Activated CD8-positive, alpha-beta memory T cell treated with anti-CD3 and anti-CD28 coated beads for 36 hours (primary cell): ENCODE measurements around the gene WDR54. TPM values are rescaled to one million over a fixed set of nuclear protein-coding genes. Genes with fewer than 3 reads are reported as not detected.

Source experiments
- CTCF ChIA-PET: fragments of 350-600 bp; sonication (Branson Sonifier 250); formaldehyde crosslinking; loops from one replicate; lab custom pipeline; 2021; ENCODE audit warnings: antibody characterized with exemption; lab: Charles Lee
- POLR2A ChIA-PET: fragments of 350-600 bp; sonication (Branson Sonifier 250); formaldehyde crosslinking; loops from one replicate; lab custom pipeline; 2021; ENCODE audit warnings: antibody characterized with exemption; lab: Charles Lee
- total RNA-seq, 2 experiments: library from RNA; stranded (reverse); gene quantifications; one replicate each; pipeline ENCODE4 v1.2.3, GENCODE V29; 2021

Gene WDR54
- total RNA-seq, 2 experiments from 2014 or later, result 101 to 102 TPM

DNA sequence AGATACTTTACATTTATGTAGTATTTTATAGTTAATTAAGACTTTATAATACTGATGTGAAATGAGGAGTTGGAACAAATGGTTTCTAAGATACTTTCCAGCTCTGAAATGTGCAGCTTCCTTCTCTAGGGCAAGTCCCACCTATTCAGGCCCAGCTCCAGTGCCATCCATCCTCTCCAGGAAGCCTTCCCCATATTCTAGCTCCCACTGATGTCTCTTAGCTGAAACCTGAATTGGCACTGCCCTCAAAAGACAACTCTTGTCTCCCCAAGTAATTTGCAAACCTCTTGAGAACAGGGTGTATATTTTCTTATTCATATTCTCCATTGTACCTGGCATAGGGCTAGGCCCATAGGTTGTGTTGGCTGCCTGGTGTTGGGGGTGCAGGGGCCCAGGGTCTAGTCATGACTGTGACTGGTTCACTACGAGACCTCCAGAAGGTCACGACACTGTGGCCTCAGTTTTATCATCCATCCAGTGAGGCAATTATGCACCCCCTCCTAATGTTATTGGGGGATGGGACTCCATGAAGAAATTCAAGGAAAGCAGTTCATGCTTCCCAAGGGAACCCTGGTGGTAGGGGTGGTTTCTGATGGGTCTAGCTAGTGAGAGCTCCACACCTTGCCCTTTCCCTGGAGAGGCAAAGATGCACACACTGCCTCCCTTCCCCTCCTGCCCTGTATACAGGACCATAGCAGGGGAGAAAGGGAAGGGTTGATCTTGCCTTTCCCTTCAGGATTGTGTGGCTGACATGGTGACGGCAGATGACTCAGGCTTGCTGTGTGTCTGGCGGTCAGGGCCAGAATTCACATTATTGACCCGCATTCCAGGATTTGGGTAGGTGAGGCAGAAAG is 2.8 kb downstream of the WDR54 start:
- ChIA-PET CTCF (no interaction called here), POLR2A (no interaction called here)

DNA sequence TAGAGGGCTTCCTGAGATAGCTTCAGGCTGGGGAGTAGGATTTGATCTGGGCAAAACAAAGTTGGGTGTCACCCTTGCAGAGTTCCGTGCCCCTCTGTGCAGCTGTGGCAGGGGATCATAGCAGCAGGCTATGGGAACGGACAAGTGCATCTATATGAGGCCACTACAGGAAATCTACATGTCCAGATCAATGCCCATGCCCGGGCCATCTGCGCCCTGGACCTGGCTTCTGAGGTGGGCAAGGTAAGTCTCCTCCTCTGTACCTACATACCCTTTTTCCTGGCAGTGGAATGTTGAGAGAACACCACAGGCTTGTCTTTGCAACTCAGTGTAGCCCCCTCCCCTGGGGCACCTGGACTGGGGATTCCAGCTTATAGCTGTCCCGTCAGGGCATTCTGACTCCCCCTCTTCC is 3.5 kb downstream of the WDR54 start:
- ChIA-PET POLR2A (interaction anchor here (0.6 kb wide), 1 partner anchor 27 kb away, joined by 5 read pairs; no protein-coding TSS in a partner anchor), CTCF (interaction anchor here (1.3 kb wide), 1 partner anchor 28 kb away, joined by 3 read pairs; no protein-coding TSS in a partner anchor)

DNA sequence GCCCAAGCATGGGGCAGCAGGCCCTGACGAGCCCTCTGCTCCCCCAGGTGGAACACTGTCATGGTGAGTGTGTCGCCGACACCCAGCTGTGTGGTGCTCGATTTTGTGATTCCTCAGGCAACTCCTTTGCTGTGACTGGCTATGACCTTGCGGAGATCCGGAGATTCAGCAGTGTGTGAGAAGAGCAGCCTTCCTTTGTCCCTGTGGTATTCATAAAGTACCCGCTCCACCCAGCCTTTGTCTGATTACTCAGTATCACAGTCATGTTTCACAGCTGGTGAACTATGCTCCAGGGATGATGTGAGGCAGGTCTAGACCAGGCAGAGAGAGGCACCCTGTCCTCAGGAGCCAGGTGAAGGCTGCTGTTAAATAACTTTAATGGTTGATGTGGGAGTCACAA is 4.0 kb downstream of the WDR54 start:
- POLR2A ChIA-PET, result interaction anchor here (0.6 kb wide), 1 partner anchor 26 kb away, joined by 5 read pairs; no protein-coding TSS in a partner anchor
- CTCF ChIA-PET, result interaction anchor here (1.3 kb wide), 1 partner anchor 28 kb away, joined by 3 read pairs; no protein-coding TSS in a partner anchor

DNA sequence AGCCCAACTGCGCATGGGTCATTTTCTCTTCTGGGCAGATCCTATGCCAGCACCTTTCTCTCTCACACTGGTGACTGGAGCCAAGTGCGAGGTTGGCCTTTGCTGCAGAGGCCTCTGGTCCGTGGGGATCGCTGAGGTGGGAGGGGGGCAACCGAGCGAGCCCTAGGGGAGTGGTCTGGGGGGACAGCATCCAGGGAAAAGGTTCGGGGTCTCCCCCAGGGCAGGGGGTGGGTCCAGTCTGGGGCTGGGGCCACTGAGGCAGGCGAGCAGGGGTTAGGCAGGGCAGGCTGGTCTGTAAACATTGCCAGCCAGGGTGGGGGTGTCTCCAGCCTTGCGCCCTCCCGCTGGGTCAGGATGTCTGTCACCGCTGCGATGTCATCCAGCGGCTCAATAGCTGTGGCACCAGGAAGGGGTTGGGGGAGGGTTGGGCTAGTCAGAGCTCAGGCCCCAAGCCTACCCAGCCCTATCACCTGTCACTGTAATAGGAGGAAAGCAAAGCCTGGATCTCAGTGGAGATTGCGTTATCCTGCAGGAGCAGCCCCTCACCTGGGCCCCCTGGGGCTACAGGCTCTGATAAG is 4.7 kb downstream of the WDR54 start:
- POLR2A ChIA-PET, result no interaction called here
- CTCF ChIA-PET, result interaction anchor here (1.3 to 1.7 kb wide), 2 partner anchors 27 to 35 kb away, joined by 3 to 7 read pairs; no protein-coding TSS in a partner anchor

DNA sequence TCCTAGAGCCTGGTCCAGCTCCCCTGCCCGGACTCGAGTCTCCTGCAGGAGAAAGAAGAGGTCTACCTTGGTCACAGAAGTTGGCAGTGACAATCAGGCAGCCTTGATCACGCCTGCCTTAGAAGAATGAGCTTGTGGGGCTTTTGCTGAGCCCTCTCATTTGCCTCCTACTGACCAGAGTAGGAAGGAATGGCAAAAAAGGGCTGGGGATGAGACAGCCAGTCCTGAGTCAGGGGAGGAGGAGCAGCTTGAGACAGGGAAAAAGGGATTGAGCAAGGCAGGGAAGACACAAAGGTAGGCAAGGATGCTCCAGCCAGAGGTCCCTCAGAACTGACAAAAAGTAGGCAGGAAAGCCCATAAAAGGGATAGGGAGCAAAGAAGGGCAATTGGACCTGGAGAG is 6.0 kb downstream of the WDR54 start:
- POLR2A ChIA-PET, result no interaction called here
- CTCF ChIA-PET, result interaction anchor here (1.7 kb wide), 1 partner anchor 36 kb away, joined by 7 read pairs; no protein-coding TSS in a partner anchor

DNA sequence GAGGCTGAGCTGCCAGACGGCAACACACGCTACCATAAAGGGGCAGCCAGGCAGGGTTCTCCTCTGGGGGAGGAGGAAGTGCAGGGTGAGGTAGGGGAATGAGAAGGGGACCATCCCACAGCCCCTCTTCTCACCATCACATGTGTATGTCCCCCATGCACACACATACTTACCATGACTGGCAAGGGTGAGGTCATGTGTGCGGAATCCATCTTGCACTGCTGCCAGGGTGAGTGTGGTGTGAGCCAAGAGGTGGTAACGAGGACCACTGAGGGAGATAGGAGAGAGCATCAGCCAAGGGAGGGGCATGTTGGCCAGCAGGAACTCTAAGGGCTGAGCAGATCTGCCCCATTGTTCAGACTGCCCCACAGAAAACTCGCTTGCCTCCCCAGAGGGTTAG is 7.1 kb downstream of the WDR54 start:
- ChIA-PET CTCF (no interaction called here), POLR2A (no interaction called here)

DNA sequence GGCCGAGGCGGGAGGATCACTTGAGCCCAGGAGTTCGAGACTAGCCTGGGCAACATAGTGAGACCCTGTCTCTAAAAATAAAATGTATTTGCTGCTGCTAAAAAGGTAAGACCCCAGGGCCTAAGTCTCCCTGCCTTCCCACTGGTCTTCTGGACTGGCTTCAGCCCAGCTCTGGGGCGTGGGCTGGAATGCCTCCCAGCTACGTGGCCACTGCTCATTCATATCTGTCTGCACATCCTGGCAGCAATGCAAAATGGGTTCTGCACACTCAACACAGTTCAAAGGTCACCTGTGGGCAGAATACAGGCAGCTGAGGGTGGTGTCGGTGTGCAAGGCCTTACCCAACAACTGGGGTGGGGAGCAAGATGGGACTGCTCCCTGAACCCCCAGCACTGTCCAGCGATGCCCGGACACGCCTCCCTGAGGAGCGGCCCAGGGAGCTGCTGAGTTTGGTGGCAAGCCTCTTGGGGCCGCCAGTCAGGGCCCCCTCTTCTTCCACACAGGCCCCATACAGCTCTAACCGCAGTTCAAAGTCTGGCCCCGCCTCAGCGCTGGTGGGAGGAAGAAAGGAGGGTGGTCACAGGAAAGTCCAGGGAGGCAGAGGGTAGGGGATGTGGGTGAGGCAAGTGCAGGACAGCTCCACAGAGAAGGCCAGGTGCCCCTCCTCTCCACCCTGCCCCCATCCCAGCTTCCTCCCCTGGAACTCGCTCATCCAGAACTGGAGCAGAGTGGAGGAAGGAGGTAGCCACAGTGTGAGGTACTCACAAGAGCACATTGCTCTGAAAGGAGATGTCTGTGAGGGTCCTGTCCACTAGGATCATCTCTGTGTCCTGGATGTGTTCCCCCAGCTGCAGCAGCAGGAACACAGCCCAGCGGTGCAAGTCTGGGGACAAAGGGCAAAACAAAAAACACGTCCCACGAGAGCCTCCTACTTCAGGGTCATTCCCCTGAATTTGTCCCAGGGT is 8.2 kb downstream of the WDR54 start:
- CTCF ChIA-PET, result no interaction called here
- POLR2A ChIA-PET, result no interaction called here

DNA sequence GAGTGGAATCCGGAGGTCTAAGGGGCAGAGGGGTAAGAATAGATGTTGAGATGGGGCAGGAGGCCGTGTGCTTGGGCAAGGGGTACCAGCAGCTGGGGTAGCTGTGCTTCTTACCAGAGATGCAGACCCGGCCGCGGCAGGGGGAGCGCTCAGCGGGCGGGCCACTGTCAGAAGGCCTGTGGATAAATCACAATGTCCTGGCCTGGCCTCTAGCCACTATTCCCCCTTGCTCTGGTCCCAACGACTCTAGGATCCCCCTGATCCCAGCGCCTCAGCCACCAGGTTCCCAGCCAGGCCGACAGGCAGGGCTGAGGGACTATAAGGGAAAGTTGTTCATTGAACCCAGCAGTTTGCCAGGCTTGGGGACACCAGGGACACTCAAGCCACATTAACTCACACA is 9.0 kb downstream of the WDR54 start:
- ChIA-PET POLR2A (no interaction called here), CTCF (no interaction called here)

DNA sequence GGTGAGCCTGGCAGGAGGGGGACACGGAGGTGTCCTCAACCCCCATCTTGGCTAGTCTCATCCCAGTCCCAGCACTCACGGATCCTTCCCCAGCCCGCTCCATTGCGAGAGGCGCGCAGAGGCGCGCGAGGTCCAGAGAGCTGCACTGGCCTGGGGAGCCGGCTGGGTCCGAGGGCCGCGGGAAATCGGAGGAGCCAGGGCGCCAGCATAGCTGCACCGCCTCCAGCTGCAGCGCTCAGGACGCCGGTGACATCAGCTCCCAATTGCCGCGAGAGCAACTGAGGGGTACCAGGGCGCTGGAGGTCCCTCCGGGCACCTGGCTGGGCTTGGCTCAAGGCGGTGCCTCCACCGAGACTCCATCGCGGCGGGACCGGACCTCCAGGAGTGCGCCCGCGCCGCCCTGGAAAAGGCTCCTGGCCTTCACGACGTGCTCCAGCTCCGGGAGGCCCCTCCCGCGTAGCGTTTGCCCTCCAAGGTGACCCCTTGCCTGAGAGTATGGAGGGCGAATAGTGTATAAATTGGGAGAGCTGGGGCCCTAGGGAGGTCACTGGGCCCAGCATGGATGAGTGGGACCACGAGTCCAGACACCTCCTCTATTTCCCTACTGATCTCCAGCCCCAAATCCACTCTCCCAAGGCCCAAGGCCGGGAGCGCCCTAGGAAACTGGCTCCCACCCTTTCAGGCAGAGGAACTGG is 14.7 kb downstream of the WDR54 start:
- POLR2A ChIA-PET, result no interaction called here

DNA sequence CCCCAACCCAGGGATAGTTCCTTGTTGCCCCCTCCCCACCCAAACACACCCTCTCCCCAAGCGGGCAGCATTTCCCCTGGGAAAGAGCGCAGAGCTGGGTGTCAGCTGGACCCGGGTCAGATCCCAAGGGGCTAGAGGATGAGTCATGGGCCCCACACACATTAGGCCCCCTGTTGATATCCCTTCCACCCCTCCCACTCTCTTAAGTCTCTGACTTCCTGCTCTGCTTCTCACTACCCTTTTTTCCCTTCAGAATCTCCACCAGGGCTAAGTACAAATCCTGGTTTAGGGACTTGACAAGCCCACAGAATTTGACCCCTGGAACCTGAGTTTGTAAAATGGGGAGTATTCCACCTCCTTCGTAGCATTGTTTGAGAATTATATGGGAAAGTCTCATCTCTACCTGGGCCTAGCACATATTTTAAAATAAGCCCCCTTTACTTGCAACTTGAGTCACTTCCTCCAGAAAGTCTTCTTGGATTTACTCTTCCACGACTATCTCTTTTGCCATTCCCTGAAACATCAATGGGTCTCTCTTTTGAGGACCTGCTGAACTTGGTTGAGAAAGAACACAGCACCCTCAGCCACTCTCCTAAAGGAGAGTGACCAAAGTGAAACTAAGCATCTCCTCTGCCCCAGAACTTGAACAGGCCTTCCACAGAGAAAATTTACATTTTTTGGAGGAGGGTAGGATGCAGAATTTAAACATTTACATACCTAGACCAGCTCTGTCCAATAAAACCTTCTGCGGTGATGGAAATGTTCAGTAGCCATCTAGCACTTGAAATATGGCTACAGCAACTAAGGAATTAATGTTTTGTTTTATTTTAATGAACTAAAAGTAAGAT is 15.5 kb downstream of the WDR54 start:
- ChIA-PET POLR2A (no interaction called here), CTCF (no interaction called here)

More for the DNA sequence above, 14.7 kb downstream of the WDR54 start:
- CTCF ChIA-PET, result no interaction called here

DNA sequence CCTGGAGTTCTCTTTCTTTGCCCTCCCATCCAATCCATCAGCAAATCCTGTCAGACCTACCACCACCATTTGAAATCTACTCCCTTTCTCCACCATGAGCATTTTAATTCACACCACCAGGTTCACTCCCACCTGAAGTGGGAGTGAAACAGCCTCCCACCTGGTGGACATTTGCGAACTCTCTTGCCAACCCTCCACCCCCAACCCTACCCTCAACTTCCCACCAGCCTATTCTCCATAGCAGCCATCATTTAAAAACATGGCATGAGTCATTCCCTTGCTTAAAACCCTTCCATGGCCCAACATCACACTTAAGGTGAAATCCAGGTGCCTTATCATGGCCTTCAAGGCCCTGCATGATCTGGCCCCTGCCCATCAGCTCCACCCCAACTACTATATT is 16.7 kb downstream of the WDR54 start:
- POLR2A ChIA-PET, result no interaction called here
- CTCF ChIA-PET, result no interaction called here

DNA sequence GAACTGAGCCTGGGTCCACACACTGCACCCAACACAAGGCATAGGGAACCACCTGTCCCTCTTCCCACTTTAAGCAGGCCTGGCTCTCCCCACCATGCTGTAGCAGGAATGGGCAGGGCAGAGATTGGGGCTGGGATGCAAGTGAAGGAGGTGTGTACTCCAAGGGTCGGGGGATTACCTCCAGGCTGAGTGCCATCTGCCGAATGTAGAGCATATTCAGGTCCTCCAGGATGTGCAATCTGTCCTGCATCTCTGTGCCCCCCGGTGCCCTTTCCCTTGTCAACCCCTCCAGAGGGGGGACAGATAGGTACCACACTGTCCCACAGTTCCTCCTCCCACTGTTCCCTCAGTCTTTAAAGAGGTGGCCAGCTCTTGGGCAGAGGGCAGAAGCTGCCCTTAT is 17.8 kb downstream of the WDR54 start:
- CTCF ChIA-PET, result interaction anchor here (0.6 to 1.0 kb wide), 2 partner anchors 11 to 104 kb away, joined by 3 read pairs; no protein-coding TSS in a partner anchor
- POLR2A ChIA-PET, result interaction anchor here (0.6 kb wide), 1 partner anchor 149 kb away, joined by 3 read pairs; no protein-coding TSS in a partner anchor

DNA sequence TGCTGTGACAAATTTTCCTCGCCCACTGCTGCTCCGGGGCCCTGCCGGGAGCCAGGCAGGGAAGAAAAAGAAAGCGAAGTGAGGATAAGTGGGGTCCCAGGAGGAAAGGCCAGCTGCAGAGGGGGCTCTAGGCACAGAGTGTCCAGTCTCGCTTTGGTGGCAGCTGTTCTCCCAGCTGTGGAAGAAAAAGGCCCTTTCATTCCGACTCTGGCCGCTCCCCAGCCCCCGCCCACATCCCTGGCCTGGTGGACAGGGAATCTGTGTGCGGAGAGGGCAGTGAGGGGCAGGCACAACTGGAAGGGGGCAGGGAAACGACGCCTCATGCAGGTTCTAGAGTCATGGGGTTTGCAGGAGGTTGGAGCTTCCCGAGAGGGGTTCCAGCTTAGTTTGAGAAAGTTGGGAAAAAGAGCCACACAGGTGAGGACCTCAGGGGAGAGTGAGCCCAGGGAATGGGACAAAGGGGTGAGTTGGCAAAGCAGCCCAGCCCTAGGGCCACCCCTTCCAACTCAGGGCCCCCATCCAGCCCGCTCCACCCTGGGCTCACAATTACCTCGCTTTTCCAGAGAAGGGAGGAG is 18.4 kb downstream of the WDR54 start:
- ChIA-PET CTCF (interaction anchor here (0.6 to 1.0 kb wide), 2 partner anchors 10 to 105 kb away, joined by 3 read pairs; no protein-coding TSS in a partner anchor), POLR2A (interaction anchor here (0.6 kb wide), 1 partner anchor 149 kb away, joined by 3 read pairs; no protein-coding TSS in a partner anchor)

DNA sequence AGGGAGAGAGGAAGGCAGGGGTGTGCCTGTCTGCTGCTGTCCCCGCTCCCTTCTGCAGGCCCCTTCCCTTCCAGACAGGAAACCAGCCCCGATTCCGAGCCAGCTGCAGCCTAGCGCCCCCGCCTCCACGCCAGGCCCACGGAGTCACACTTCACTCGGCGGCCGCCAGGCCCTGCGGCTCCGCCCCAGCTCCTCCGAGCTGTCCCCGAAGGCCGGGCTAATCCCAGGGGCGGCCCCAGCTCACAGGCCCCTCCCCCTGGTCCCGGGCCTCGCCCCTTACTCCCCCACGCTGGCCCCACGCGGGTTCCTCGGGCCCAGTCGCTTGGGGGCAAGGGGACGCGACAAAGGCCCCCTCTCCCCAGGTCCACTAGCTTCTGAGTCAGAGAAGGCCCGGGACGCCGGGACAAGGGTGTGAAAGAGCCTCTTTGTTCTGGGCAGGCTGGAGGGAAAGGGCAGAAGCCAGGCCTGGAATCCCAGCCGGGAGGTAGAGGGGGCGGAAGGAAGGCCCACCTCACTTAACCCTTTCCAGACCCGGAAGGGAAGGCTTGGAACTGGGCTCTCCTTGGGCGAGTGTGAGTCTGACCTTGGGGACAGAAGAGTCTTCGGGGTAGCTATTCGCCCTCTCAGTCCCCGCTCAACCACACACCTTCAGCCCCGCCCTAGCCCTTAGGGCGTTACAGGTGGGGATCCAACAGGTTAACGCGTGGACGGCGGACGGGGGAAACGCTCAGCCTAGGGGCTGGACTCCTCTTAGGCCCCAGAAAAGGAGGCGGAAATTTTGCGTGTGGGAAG is 19.0 kb downstream of the WDR54 start:
- ChIA-PET POLR2A (no interaction called here), CTCF (interaction anchor here (1.0 kb wide), 1 partner anchor 106 kb away, joined by 3 read pairs; no protein-coding TSS in a partner anchor)

DNA sequence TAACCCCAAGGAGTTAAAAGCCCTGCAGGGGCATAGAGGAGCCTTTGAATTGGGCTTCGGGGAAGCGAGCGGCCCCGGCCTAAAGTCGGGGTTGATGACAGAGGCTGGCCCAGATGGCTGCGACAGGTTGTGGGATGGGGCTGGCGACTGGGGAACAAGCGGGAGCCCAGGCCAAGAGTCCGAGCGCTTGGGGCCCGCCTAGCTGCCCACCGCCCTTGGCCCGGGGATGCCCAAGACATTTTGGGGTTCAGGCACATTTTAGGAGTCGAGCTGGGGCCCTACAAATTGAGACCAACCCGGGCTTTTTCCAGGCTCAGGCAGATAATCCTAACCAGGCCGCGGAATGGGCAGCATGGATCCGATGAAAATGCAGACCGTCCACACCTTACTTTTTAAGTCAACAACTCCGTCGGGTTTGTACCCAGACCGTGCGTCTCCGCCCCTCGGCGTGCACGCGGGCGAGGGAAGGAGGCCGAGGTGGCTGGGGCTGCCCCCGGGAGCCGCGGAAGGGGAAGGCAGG is 19.7 kb downstream of the WDR54 start:
- CTCF ChIA-PET, result no interaction called here
- POLR2A ChIA-PET, result no interaction called here
